Esophagus muscularis mucosa (tissue), 4 donors: ENCODE data around the gene SLC39A11. TPM values are rescaled to one million over a fixed set of nuclear protein-coding genes. Genes with fewer than 3 reads are reported as not detected.

Source experiments
- DNase-seq: peaks from one replicate; pipeline ENCODE4 v3.0.0-alpha.2; 2017; ENCODE audit errors: extremely low spot score
- H3K27ac ChIP-seq, 4 donors: fragments of 200-600 bp; sonication (generic); replicated peaks in 1 of 4; 1 replicate in 3 of 4; 2 replicates in 1 of 4; pipeline ENCODE4 v1.5.1; 2016 to 2019; ENCODE audit warnings: mild to moderate bottlenecking in 1 of 4
- H3K27me3 ChIP-seq, 4 donors: fragments of 200-600 bp; sonication (generic); one replicate each; pipeline versions ENCODE4 v1.5.1 to v1.6.0; 2016 to 2019
- H3K36me3 ChIP-seq, 4 donors: fragments of 200-600 bp; sonication (generic); one replicate each; pipeline ENCODE4 v1.5.1; 2016 to 2019
- H3K4me1 ChIP-seq, 4 donors: fragments of 200-600 bp; sonication (generic); one replicate each; pipeline ENCODE4 v1.5.1; 2016 to 2019
- H3K4me3 ChIP-seq, 4 donors: fragments of 200-600 bp; sonication (generic); 1 replicate in 2 of 4; 2 replicates in 2 of 4; pipeline ENCODE4 v1.5.1; 2016 to 2019; ENCODE audit warnings: mild to moderate bottlenecking in 4 of 4, moderate library complexity in 1 of 4
- H3K9me3 ChIP-seq, 4 donors: fragments of 200-600 bp; sonication (generic); 1 replicate in 3 of 4; 2 replicates in 1 of 4; pipeline ENCODE4 v1.5.1; 2016 to 2019
- EP300 ChIP-seq: sonication (generic); formaldehyde crosslinking; IDR thresholded peaks from one replicate; pipeline ENCODE4 v1.6.1; 2017; ENCODE audit warnings: antibody characterized with exemption
- POLR2A ChIP-seq: fragments of 450-650 bp; IDR thresholded peaks from one replicate; pipeline ENCODE4 v1.6.1; 2017; ENCODE audit warnings: antibody characterized with exemption, moderate library complexity, mild to moderate bottlenecking, low read depth
- POLR2AphosphoS5 ChIP-seq, 2 donors: sonication (generic); formaldehyde crosslinking; IDR thresholded peaks; one replicate each; pipeline ENCODE4 v1.6.1; 2017; ENCODE audit warnings: antibody characterized with exemption in 2 of 2
- WGBS: methylation state at CpG from one replicate; pipeline ENCODE4 v1.1.5; 2018; 5-methylcytosine and 5-hydroxymethylcytosine counted together
- intact Hi-C: fragments of 100-400 bp; cut with DNase I; formaldehyde crosslinking; loops from one replicate; pipeline ENCODE4 v1.15.1; 2023
- total RNA-seq, 4 donors: library from RNA; depleted of rRNA; stranded (reverse); fragments of >200 nt; gene quantifications; one replicate each; pipeline versions ENCODE4 v1.1.0 to v1.2.1, GENCODE V29; 2016
- TF ChIP-seq, protein P1 (sequence below), 3 experiments: fragments of 200-600 bp in 2 of 3; fragments of 450-650 bp in 1 of 3; sonication (generic) in 2 of 3; IDR thresholded peaks; one replicate each; pipeline ENCODE4 v1.5.1; 2017 to 2019; ENCODE audit warnings: antibody characterized with exemption in 3 of 3, mild to moderate bottlenecking in 2 of 3, moderate library complexity in 1 of 3

The SLC39A11 gene
- total RNA-seq, 4 donors from 2014 or later: 7.5 to 20.2 (median 18.4) TPM

DNA sequence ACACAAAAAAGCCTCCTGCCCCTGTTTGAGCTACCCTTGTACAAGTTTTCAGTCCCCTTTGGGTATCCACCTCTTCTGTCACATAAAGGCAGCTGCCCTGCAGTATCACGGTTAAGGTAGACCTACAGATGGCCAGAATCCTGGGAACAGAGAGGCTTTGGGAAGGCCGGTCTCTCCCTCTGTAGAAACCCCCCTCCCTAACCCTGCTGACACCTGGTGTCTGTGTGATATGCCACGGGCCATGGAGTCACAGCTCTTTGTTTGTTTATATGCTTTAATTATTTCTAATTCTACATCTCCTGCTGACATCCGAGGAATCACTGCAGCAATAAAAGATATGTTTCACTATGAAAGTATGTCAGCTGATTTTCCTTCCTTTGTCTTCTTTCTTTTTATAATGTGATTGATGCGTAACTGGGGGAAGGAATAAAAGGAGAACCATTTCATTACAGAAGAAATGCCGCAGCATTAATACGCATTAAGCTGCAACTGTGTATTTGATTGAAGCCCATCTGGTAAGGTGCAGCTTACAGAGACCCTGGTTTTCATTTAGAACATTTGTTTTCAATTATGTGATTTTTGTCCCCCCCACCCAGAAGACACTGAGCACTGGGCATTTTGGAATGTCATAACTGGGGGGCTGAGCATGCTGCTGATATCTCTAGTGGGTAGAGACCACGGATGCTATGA, 142.1 kb downstream of the SLC39A11 start:
- 82% methylated on average over 8 of the region's 8 CpGs for WGBS
- TF ChIP-seq EP300 (no peak), POLR2A (no peak)
- H3K27ac ChIP-seq: no peak overlapping the region
- DNase-seq: no peak
- peaks cover 0 to 10% (median 3%) of the 10 kb centered on the region in 4 donors for H3K4me1 ChIP-seq
- intact Hi-C loops: no loop called here
- H3K4me3 ChIP-seq: no peak overlapping the region
- no peaks in the 10 kb centered on the region for H3K27me3 ChIP-seq
- H3K9me3 ChIP-seq: no peaks in the 10 kb centered on the region
- peaks cover 0 to 5% (median 4%) of the 10 kb centered on the region in 4 donors for H3K36me3 ChIP-seq

DNA sequence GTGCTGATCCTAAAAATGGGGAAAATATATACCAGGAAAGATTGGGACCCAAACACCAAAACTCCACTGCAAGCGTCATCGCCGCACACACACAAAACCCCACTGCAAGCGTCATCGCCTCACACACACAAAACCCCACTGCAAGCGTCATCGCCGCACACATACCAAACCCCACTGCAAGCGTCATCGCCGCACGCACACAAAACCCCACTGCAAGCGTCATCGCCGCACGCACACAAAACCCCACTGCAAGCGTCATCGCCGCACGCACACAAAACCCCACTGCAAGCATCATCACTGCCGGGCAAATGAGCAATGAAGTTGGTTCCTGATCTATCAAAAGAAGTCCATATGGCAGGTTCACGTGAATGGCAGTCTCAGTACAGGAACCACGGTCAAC, 144.4 kb downstream of the SLC39A11 start:
- no peaks in the 10 kb centered on the region for H3K4me1 ChIP-seq
- TF ChIP-seq EP300 (no peak), POLR2AphosphoS5 (IDR thresholded peaks at IDR 0.05) (no peak)
- TF ChIP-seq, protein P1, sequence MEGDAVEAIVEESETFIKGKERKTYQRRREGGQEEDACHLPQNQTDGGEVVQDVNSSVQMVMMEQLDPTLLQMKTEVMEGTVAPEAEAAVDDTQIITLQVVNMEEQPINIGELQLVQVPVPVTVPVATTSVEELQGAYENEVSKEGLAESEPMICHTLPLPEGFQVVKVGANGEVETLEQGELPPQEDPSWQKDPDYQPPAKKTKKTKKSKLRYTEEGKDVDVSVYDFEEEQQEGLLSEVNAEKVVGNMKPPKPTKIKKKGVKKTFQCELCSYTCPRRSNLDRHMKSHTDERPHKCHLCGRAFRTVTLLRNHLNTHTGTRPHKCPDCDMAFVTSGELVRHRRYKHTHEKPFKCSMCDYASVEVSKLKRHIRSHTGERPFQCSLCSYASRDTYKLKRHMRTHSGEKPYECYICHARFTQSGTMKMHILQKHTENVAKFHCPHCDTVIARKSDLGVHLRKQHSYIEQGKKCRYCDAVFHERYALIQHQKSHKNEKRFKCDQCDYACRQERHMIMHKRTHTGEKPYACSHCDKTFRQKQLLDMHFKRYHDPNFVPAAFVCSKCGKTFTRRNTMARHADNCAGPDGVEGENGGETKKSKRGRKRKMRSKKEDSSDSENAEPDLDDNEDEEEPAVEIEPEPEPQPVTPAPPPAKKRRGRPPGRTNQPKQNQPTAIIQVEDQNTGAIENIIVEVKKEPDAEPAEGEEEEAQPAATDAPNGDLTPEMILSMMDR (IDR thresholded peaks at IDR 0.05): no peak
- H3K4me3 ChIP-seq: no peak overlapping the region
- no peaks in the 10 kb centered on the region for H3K9me3 ChIP-seq
- no peak overlapping the region for H3K27ac ChIP-seq
- H3K36me3 ChIP-seq: peaks cover 0 to 5% (median 4%) of the 10 kb centered on the region in 4 donors
- WGBS: 96% methylated on average over 23 of the region's 23 CpGs
- intact Hi-C loops: no loop called here
- no peaks in the 10 kb centered on the region for H3K27me3 ChIP-seq
- DNase-seq: no peak

DNA sequence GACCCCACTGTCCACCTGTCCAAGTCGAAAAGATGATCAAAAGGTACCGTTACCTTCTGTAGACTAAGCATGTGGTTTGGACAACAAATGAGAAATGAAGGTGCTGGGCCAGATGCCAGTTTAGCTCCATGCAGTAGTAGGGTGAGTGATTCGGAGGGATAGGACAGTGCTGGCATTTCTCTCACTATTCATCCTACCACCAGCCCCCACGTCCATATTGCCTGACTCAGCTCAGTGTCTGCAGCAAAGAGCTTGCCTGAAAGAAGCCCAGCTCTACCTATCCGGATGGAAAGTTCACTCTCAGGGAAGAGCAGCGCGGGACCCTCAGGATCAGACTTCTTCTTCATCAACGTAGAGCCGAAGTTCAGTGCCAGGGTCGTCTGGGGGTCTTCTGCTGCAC, 145.0 kb downstream of the SLC39A11 start:
- Histone ChIP-seq H3K36me3 (peaks cover 0 to 5% (median 4%) of the 10 kb centered on the region in 4 donors), H3K27ac (no peak overlapping the region), H3K27me3 (no peaks in the 10 kb centered on the region), H3K4me3 (no peak overlapping the region), H3K4me1 (no peaks in the 10 kb centered on the region), H3K9me3 (no peaks in the 10 kb centered on the region)
- DNase-seq: no peak
- TF ChIP-seq POLR2A (no peak), POLR2AphosphoS5 (IDR thresholded peaks at IDR 0.05) (no peak)
- intact Hi-C loops: no loop called here
- 94% methylated on average over 10 of the region's 10 CpGs for WGBS

DNA sequence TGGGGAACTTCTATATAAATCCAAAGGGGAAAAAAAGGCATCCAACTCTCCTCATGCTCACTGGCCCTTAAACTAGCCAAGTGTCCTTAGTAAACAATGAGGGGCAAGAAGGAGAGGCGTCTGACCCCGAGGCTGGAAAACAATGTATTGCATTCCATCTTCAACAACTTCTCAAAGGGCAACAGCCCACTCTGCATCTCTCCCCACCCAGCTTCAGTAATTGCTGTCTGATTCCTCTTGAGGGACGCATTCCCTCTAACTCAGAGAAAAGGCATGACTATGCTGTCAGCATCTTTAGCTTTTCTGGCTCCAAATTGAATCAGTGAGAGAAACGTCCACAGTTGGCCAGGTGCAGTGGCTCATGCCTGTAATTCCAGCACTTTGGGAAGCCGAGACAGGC, 145.8 kb downstream of the SLC39A11 start:
- no peak for DNase-seq
- WGBS: 84% methylated on average over 5 of the region's 5 CpGs
- TF ChIP-seq POLR2AphosphoS5 (IDR thresholded peaks at IDR 0.05) (no peak), POLR2A (no peak), EP300 (no peak)
- TF ChIP-seq, protein P1 (IDR thresholded peaks at IDR 0.05): no peak
- Histone ChIP-seq H3K9me3 (no peaks in the 10 kb centered on the region), H3K4me3 (no peak overlapping the region), H3K27me3 (no peaks in the 10 kb centered on the region), H3K36me3 (peaks cover 0 to 5% (median 4%) of the 10 kb centered on the region in 4 donors), H3K4me1 (no peaks in the 10 kb centered on the region), H3K27ac (no peak overlapping the region)
- intact Hi-C loops: no loop called here

DNA sequence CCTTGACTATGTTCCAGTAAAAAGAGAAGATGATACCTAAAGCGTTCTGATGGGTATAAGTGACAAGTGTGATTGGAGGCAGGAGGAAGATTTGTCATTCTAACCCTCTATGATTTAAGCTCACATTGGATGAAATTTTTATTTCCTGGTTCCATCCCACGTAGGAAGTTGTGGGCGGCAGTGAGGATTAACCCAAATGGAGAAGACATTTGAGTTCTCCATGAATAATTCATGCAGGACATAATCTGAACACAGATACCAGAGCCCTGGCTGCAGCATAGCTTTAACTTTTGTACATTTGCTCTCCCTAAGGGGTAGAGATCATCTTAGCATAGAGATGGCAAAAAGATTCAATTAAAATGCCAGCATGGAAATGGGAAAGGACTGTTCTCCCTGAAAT, 146.3 kb downstream of the SLC39A11 start:
- Histone ChIP-seq H3K4me3 (no peak overlapping the region), H3K4me1 (no peaks in the 10 kb centered on the region), H3K27ac (no peak overlapping the region), H3K9me3 (no peaks in the 10 kb centered on the region), H3K27me3 (no peaks in the 10 kb centered on the region), H3K36me3 (peaks cover 0 to 5% (median 4%) of the 10 kb centered on the region in 4 donors)
- intact Hi-C loops: no loop called here
- DNase-seq: no peak
- WGBS: 91% methylated on average over 3 of the region's 3 CpGs
- no peak for TF ChIP-seq POLR2AphosphoS5 (IDR thresholded peaks at IDR 0.05)
- TF ChIP-seq POLR2A: no peak
- TF ChIP-seq, protein P1 (IDR thresholded peaks at IDR 0.05): no peak
- TF ChIP-seq EP300: no peak

DNA sequence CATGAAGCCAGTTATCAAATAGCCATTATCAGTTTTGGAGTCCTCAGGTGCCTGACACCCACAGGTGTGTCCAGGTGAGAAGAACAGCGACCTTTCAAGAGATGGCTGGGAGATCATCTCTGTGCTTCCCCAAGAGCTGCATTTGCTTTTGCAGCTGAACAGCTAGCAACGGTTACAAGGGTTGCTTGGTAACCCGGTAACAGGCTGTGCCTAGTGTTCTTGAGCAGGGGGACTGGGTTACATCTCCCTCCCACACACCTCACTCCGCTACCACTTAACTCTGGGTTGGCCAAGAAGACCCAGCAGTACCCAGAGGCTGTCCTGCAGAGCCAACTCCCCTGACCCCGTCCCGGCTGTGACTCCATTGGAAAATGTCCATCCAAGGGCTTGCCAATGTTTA, 147.0 kb downstream of the SLC39A11 start:
- no peak for DNase-seq
- intact Hi-C loops: no loop called here
- Histone ChIP-seq H3K27ac (no peak overlapping the region), H3K36me3 (peaks cover 0 to 5% (median 4%) of the 10 kb centered on the region in 4 donors), H3K4me3 (no peak overlapping the region), H3K4me1 (no peaks in the 10 kb centered on the region), H3K9me3 (no peaks in the 10 kb centered on the region), H3K27me3 (no peaks in the 10 kb centered on the region)
- WGBS: 92% methylated on average over 6 of the region's 6 CpGs
- TF ChIP-seq POLR2AphosphoS5 (IDR thresholded peaks at IDR 0.05): no peak
- TF ChIP-seq POLR2A: no peak
- TF ChIP-seq, protein P1 (IDR thresholded peaks at IDR 0.05): no peak
- TF ChIP-seq EP300: no peak
